GM19395 (cell line): Measurements from ENCODE around the gene TAS2R40.

ENCODE experiments used
- ATAC-seq: cut with Tn5 transposase; IDR thresholded peaks from one replicate; pipeline ENCODE4 v1.9.1; 2021; ENCODE audit warnings: mild to moderate bottlenecking, moderate library complexity; ENCODE audit not compliant: unreplicated experiment

The TAS2R40 gene

GRCh38 chr7:143222782-143223181 lies 945 bp downstream of the TAS2R40 start:
- ATAC-seq = no peak

GRCh38 chr7:143223784-143224183 lies 1.9 kb downstream of the TAS2R40 start:
- ATAC-seq = no peak

DNA sequence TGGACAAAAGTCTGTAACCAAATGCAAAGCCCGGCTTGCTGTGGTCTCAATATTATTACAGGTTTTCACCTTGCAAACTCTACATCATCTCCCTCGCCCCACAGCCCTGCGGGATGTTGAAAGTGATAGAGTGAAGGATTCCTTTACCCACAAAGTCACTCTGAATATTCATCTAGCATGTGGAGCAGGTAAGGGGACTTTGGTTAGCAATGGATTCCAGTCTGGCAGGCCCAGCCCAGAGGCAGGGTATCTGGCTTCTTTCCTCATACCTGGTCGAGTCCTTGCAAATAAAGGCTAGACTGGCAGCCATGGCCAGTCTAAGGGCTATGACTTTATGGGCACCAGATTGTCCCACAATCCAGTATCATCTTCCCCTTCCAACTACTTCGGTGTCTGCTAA lies 3.2 kb downstream of the TAS2R40 start:
- no peak for ATAC-seq

DNA sequence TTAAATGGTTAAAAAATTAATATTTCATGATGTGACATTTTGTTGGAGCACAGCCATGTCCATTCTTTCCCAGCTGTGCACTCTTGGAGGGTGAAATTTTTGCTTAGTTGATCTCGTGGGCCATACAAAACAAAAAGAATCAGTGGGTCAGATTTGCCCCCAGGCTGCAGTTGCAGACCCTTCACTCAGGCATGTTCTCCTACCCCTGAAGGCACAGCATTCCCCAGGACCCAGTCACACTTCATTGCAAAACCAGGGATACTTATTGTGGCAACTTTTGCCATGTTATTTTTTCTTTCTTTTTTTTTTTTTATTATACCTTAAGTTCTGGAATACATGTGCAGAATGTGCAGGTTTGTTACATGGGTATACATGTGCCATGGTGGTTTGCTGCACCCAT lies 6.0 kb downstream of the TAS2R40 start:
- ATAC-seq = no peak

- no peak for ATAC-seq
Measured at GRCh38 chr7:143229054-143229790, 7.4 kb downstream of the TAS2R40 start.

DNA sequence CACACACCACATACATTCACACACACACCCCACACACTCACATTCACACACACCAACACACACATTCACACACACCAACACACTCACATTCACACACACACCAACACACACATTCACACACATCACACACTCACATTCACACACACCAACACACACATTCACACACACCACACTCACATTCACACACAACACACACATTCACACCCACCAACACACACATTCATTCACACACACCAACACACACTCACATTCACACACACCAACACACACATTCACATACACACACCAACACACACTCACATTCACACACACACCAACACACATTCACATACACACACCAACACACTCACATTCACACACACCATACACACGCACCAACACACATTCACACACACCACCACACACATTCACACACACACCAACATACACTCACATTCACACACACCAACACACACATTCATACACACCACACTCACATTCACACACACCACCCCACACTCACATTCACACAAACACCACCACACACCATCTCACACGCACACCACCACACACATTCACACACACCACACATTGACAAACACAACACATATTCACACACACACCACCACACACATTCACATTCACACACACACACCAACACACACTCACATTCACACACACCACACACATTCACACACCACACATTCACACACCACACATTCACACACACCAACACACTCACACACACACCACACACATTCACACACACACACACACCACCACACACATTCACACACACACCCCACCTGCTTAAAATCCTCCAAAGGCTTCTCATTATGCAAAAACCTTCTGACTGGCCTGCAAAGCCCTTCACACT lies 9.0 kb downstream of the TAS2R40 start:
- ATAC-seq = no peak

DNA sequence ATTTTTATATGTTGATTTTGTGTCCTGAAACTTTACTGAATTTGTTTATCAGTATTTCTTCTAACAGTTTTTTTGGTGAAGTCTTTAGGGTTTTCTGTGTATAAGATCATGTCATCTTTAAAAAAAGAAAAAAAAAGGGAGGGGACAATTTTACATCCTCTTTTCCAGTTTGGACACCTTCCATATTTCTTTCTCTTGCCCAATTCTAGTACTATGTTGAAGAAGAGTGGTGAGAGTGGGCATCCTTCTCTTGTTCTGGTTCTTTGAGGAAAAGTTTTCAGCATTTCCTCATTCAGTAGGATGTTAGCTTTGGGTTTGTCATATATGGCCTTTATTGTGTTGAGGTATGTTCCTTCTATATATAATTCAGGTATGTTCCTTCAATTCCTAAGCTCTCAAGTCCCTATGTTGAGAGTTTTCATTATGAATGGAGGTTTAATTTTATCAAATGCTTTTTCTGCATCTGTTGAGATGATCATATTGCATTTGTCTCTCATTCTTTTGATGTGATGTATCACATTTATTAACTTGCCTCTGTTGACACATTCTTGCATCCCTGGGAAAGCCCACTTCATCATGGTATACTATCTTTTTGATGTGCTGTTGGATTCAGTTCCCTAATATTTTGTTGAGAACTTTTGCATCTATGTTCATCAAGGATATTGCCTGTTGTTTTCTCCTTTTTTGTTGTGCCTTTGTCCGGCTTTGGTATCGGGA lies 12.1 kb downstream of the TAS2R40 start:
- ATAC-seq = no peak

GRCh38 chr7:143234533-143234875 lies 12.7 kb downstream of the TAS2R40 start:
- no peak for ATAC-seq

- ATAC-seq = no peak
Measured at GRCh38 chr7:143235561-143235960, 13.7 kb downstream of the TAS2R40 start.

- no peak for ATAC-seq
Measured at GRCh38 chr7:143236408-143236990, 14.7 kb downstream of the TAS2R40 start.

DNA sequence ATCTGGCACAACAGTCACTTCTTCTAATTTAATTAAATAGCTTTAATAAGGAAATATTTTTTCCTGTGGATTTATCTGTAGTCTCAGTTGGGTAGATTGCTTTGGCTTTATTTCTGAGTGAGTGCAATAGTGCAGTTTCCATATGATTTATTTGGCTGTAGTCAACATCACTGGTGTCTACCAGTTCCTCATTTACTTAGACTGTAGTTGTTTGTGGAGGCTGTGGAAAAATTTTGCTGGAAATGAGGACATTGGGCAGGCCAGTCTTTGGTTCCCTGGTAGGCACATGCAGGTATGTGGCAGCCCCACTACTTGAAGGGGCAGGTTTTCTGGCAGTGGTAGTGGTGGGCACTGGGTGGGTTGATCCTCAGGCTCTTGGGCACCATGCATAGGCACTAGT lies 15.5 kb downstream of the TAS2R40 start:
- no peak for ATAC-seq

DNA sequence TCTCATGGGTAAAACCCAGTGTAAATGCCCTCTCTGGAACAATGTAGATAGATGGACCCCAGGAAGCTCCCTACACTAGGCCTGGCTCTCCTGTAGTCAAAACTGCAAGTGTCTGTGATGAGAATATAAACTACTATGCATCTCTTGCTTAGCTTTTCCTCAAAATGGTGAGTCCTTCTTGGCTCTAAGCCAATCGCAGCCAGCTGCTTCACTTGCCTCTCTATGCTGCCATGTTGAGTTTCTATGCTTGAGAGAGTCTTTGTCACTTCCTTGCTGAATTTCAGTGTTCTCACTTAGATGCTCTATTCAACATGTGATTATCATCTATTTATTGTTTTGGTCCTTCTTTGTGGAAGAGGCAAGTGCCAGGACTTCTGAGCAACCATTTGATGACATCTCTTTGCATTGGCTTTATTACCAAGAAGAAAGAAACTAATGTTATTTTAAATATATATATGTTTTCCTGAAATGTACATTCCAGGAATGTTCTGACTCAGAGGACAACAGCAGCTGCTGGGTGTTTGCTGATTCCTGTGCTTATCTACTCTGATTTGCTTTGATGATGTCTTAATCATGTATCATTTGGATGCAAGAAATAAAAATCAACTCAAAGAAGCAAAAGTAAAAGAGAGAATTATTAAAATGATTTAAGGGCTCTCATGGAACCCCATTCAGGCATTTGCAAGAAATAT lies 16.6 kb downstream of the TAS2R40 start:
- no peak for ATAC-seq

- ATAC-seq = no peak
Measured at GRCh38 chr7:143239813-143240212, 18.0 kb downstream of the TAS2R40 start.

- ATAC-seq = peak; percentile 99
Measured at GRCh38 chr7:143240291-143241168, 18.7 kb downstream of the TAS2R40 start.

DNA sequence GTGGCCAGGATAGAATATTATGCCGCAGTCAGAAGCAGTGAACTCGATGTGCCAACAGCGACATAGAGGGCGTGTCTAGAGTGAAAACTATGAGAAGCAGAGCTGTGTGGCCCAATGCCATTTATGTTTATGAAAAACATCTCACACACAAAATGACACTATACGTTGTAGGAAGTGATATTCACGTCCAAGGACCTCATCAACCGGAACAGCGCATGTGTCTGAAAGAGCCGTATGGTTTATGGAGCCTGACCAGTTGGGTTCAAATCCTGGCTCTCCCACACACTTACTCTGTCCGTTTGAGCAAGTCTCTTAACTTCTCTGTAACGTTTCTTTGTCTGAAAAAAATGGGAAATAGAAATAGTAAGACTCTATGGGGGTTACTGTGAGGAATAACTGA lies 20.5 kb downstream of the TAS2R40 start:
- no peak for ATAC-seq

- ATAC-seq = no peak
Measured at GRCh38 chr7:143243111-143243510, 21.3 kb downstream of the TAS2R40 start.

DNA sequence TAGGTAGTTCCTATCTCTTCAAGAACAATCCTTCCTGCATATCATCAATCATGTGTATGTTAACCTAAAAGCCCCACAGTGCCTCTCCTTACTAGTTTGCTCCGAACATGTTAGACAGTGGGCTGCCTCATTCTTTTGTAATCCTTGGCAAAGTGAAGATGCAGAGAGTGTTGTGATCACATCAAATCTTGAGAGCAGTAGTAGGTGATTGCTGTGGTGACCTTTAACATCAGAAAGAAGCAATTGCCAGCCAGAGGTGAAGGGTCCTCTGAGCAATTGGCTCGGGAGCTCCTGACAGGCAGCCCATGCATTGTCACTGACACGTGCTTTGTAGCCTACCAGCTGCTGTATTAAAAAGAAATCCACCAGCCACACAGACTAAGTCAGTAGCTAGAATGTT lies 21.8 kb downstream of the TAS2R40 start:
- ATAC-seq = no peak

DNA sequence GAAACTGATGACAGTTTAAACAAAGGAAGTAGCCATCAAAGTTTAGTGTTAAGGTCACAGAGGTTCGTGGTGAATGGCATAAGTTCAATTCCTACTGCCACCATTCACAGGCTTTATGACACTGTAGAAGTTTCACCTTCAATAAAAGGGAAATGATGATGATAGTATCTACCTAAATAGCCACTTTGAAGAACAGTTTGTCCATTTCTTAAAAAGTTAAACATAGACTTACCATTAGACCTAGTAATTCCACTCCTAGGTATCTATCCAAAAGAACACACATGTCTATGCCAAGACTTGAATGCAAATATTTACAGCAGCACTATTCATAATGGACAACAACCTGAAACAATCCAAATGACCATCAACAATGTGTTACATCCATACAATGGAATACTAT lies 22.5 kb downstream of the TAS2R40 start:
- ATAC-seq = no peak

GRCh38 chr7:143245123-143245522 lies 23.3 kb downstream of the TAS2R40 start:
- no peak for ATAC-seq

GRCh38 chr7:143247372-143247771 lies 25.5 kb downstream of the TAS2R40 start:
- no peak for ATAC-seq
